Fibroblast of lung (primary cell): ENCODE results near the gene DAZAP2. TPM values are rescaled to one million over a fixed set of nuclear protein-coding genes. Genes with fewer than 3 reads are reported as not detected.
"Not testable (repeated sequence)": the region's sequence is repeated elsewhere in the genome, so short reads cannot be mapped to it uniquely, and the experiment has no call there.

ENCODE experiments used
- DNase-seq, 2 donors: peaks; one replicate each; pipeline versions ENCODE4 v3.0.0 to v3.0.0-alpha.2; 2010; ENCODE audit warnings: low read depth in 2 of 2
- H2AFZ ChIP-seq: 2 replicates; pipeline ENCODE4 v1.5.1; 2012; ENCODE audit warnings: low read length, control low read depth, inconsistent platforms
- H3K27ac ChIP-seq: 2 replicates; pipeline ENCODE4 v1.5.1; 2011; ENCODE audit warnings: low read length, control low read depth; ENCODE audit not compliant: insufficient read depth
- H3K27me3 ChIP-seq: 2 replicates; pipeline ENCODE4 v1.5.1; 2011; ENCODE audit warnings: mild to moderate bottlenecking, low read length; ENCODE audit not compliant: control insufficient read depth, insufficient read depth
- H3K36me3 ChIP-seq: 2 replicates; pipeline ENCODE4 v1.5.1; 2011; ENCODE audit warnings: low read length; ENCODE audit not compliant: control insufficient read depth, insufficient read depth
- H3K4me1 ChIP-seq: 2 replicates; pipeline ENCODE4 v1.5.1; 2011; ENCODE audit warnings: low read length; ENCODE audit not compliant: control insufficient read depth, insufficient read depth; ENCODE audit errors: extremely low read depth
- H3K4me2 ChIP-seq: 2 replicates; pipeline ENCODE4 v1.5.1; 2011; ENCODE audit warnings: low read length, control low read depth; ENCODE audit not compliant: insufficient read depth; ENCODE audit errors: extremely low read depth
- H3K4me3 ChIP-seq, 4 experiments: fragments of 200-600 bp in 1 of 4; sonication (generic) in 1 of 4; replicated peaks in 1 of 4; 2 replicates each; pipeline ENCODE4 v1.5.1; 2011 to 2016; ENCODE audit warnings: low read length in 4 of 4, low read depth in 3 of 4, mild to moderate bottlenecking in 3 of 4, control low read depth in 2 of 4, inconsistent platforms in 1 of 4, mixed read lengths in 1 of 4; ENCODE audit not compliant: insufficient read depth in 1 of 4; ENCODE audit errors: control extremely low read depth in 1 of 4
- H3K79me2 ChIP-seq: 2 replicates; pipeline ENCODE4 v1.5.1; 2012; ENCODE audit warnings: mild to moderate bottlenecking, low read length, inconsistent platforms; ENCODE audit not compliant: control insufficient read depth, insufficient read depth
- H3K9ac ChIP-seq: 2 replicates; pipeline ENCODE4 v1.5.1; 2011; ENCODE audit warnings: mild to moderate bottlenecking, low read length, control low read depth; ENCODE audit not compliant: insufficient read depth
- H3K9me3 ChIP-seq: 2 replicates; pipeline ENCODE4 v1.5.1; 2012; ENCODE audit warnings: low read depth, low read length; ENCODE audit not compliant: control insufficient read depth, insufficient read depth
- H4K20me1 ChIP-seq: 2 replicates; pipeline ENCODE4 v1.5.1; 2011; ENCODE audit warnings: low read length; ENCODE audit not compliant: control insufficient read depth, insufficient read depth; ENCODE audit errors: extremely low read depth
- CTCF ChIP-seq, 2 donors: IDR thresholded peaks in 1 of 2; conservative IDR thresholded peaks in 1 of 2; 1 replicate in 1 of 2; 2 replicates in 1 of 2; pipeline ENCODE4 v1.5.1; 2011 to 2012; ENCODE audit warnings: low read length in 2 of 2, control low read depth in 1 of 2, inconsistent platforms in 1 of 2, low read depth in 1 of 2, mild to moderate bottlenecking in 1 of 2
- EZH2 ChIP-seq: IDR thresholded peaks from 2 replicates; pipeline ENCODE4 v1.5.1; 2012; ENCODE audit warnings: low read length, control low read depth, mild to moderate bottlenecking; ENCODE audit errors: missing control alignments
- polyA plus RNA-seq, 2 donors: library from polyadenylated mRNA; depleted of rRNA in 1 of 2; stranded (reverse) in 1 of 2; unstranded in 1 of 2; fragments of >200 nt; gene quantifications; 2 replicates each; pipeline ENCODE4 v1.2.1, GENCODE V29; 2011 to 2012; ENCODE audit warnings: missing spikeins in 1 of 2
- total RNA-seq: library from RNA; depleted of rRNA; stranded (reverse); fragments of >200 nt; gene quantifications from 2 replicates; pipeline ENCODE4 v1.2.1, GENCODE V29; 2014

The DAZAP2 gene
- total and polyA plus RNA-seq, 2 donors (not counting 1 experiment from before 2014, with no cell fraction given): 59.6 to 303 TPM

- no peak overlapping the region for H3K4me3 ChIP-seq
- no peak overlapping the region for H3K27ac ChIP-seq
- no peaks in the 10 kb centered on the region for H3K4me1 ChIP-seq
- no peaks in the 10 kb centered on the region for H4K20me1 ChIP-seq
- H2AFZ ChIP-seq: no peak overlapping the region
- no peak for DNase-seq
- H3K36me3 ChIP-seq: no peaks in the 10 kb centered on the region
- no peaks in the 10 kb centered on the region for H3K27me3 ChIP-seq
- no peak overlapping the region for H3K9ac ChIP-seq
- no peaks in the 10 kb centered on the region for H3K9me3 ChIP-seq
- H3K4me2 ChIP-seq: no peak overlapping the region
- TF ChIP-seq CTCF (conservative IDR thresholded peaks at IDR 0.05 in 1 of 2, IDR thresholded peaks at IDR 0.05 in 1 of 2; ENCODE audit: low read depth in 1 of 2, low read length in 2 of 2) (no peak), EZH2 (no peak)
- no peaks in the 10 kb centered on the region for H3K79me2 ChIP-seq
Observed at GRCh38 chr12:51225771-51226170, 12.9 kb upstream of the DAZAP2 start.

GRCh38 chr12:51227112-51227511, 11.5 kb upstream of the DAZAP2 start:
- H3K27me3 ChIP-seq, H4K20me1 ChIP-seq, H3K79me2 ChIP-seq, H3K4me3 ChIP-seq, H3K36me3 ChIP-seq, H3K4me1 ChIP-seq, H3K9me3 ChIP-seq, H3K9ac ChIP-seq, H3K27ac ChIP-seq, H3K4me2 ChIP-seq, DNase-seq, H2AFZ ChIP-seq: not testable (repeated sequence)

- H3K27ac ChIP-seq: no peak overlapping the region
- H3K9ac ChIP-seq: no peak overlapping the region
- H3K4me3 ChIP-seq: no peak overlapping the region
- no peaks in the 10 kb centered on the region for H4K20me1 ChIP-seq
- no peaks in the 10 kb centered on the region for H3K36me3 ChIP-seq
- no peak overlapping the region for H2AFZ ChIP-seq
- DNase-seq: no peak
- TF ChIP-seq CTCF (conservative IDR thresholded peaks at IDR 0.05 in 1 of 2, IDR thresholded peaks at IDR 0.05 in 1 of 2; ENCODE audit: low read depth in 1 of 2, low read length in 2 of 2) (no peak), EZH2 (no peak)
- no peaks in the 10 kb centered on the region for H3K9me3 ChIP-seq
- no peak overlapping the region for H3K4me2 ChIP-seq
- H3K4me1 ChIP-seq: no peaks in the 10 kb centered on the region
- no peaks in the 10 kb centered on the region for H3K27me3 ChIP-seq
- H3K79me2 ChIP-seq: no peaks in the 10 kb centered on the region
Observed at GRCh38 chr12:51227962-51228361, 10.7 kb upstream of the DAZAP2 start.
